Neural progenitor cell (in vitro differentiated cells): Measurements from ENCODE around the gene RAPGEF5. TPM values are rescaled to one million over a fixed set of nuclear protein-coding genes. Genes with fewer than 3 reads are reported as not detected.

Source experiments
- DNase-seq: peaks from one replicate; pipeline ENCODE4 v3.0.0-alpha.2; 2016; ENCODE audit warnings: low spot score
- H2AFZ ChIP-seq: fragments of 200-600 bp; sonication (generic); replicated peaks from 2 replicates; pipeline ENCODE4 v1.6.1; 2016; ENCODE audit warnings: antibody characterized with exemption
- H3F3A ChIP-seq: fragments of 200-600 bp; sonication (generic); 2 replicates; pipeline ENCODE4 v1.6.1; 2016; ENCODE audit warnings: antibody characterized with exemption, low read depth
- H3K27ac ChIP-seq: fragments of 200-600 bp; sonication (generic); 2 replicates; pipeline ENCODE4 v1.5.1; 2016; ENCODE audit warnings: mild to moderate bottlenecking
- H3K27me3 ChIP-seq: fragments of 200-600 bp; sonication (generic); 2 replicates; pipeline ENCODE4 v1.6.1; 2016; ENCODE audit warnings: mild to moderate bottlenecking, moderate library complexity
- H3K36me3 ChIP-seq: fragments of 200-600 bp; sonication (generic); 2 replicates; pipeline ENCODE4 v1.5.1; 2016
- H3K4me1 ChIP-seq: fragments of 200-600 bp; sonication (generic); 2 replicates; pipeline ENCODE4 v1.6.1; 2016; ENCODE audit warnings: mixed run types
- H3K4me2 ChIP-seq: fragments of 200-600 bp; sonication (generic); 2 replicates; pipeline ENCODE4 v1.6.1; 2016
- H3K4me3 ChIP-seq: fragments of 200-600 bp; sonication (generic); 2 replicates; pipeline ENCODE4 v1.5.1; 2016
- H3K79me2 ChIP-seq: fragments of 200-600 bp; sonication (generic); 2 replicates; pipeline ENCODE4 v1.6.1; 2016; ENCODE audit warnings: low read depth
- H3K9ac ChIP-seq: fragments of 200-600 bp; sonication (generic); 2 replicates; pipeline ENCODE4 v1.6.1; 2016
- H3K9me3 ChIP-seq: fragments of 200-600 bp; sonication (generic); 2 replicates; pipeline ENCODE4 v1.5.1; 2016; ENCODE audit warnings: low read depth
- H4K20me1 ChIP-seq: fragments of 200-600 bp; sonication (generic); 2 replicates; pipeline ENCODE4 v1.6.1; 2016; ENCODE audit warnings: low read depth
- H3K27ac Mint-ChIP-seq: 3 replicates; pipeline ENCODE4 v1.8.0; 2021; ENCODE audit warnings: mixed read lengths
- H3K27me3 Mint-ChIP-seq: 2 replicates; pipeline ENCODE4 v1.8.0; 2022; ENCODE audit warnings: low read depth, mild to moderate bottlenecking, inconsistent platforms, moderate library complexity, mixed read lengths; ENCODE audit not compliant: insufficient read depth
- H3K36me3 Mint-ChIP-seq: 3 replicates; pipeline ENCODE4 v1.8.0; 2021; ENCODE audit warnings: mixed read lengths
- H3K4me1 Mint-ChIP-seq: 3 replicates; pipeline ENCODE4 v1.8.0; 2021; ENCODE audit warnings: mixed read lengths
- H3K4me3 Mint-ChIP-seq: 3 replicates; pipeline ENCODE4 v1.8.0; 2021; ENCODE audit warnings: mild to moderate bottlenecking, moderate library complexity, mixed read lengths
- H3K9me3 Mint-ChIP-seq: 3 replicates; pipeline ENCODE4 v1.8.0; 2020; ENCODE audit warnings: mixed read lengths
- EZH2 ChIP-seq: fragments of 200-600 bp; sonication (generic); IDR thresholded peaks from 2 replicates; pipeline ENCODE4 v1.6.1; 2017; ENCODE audit warnings: antibody characterized with exemption, mild to moderate bottlenecking, moderate library complexity
- EZH2phosphoT487 ChIP-seq: fragments of 200-600 bp; sonication (generic); IDR thresholded peaks from 2 replicates; pipeline ENCODE4 v1.6.1; 2017; ENCODE audit warnings: antibody characterized with exemption
- total RNA-seq: library from RNA; depleted of rRNA; stranded (reverse); fragments of >200 nt; gene quantifications from 2 replicates; pipeline ENCODE4 v1.2.3, GENCODE V29; 2015; ENCODE audit warnings: low replicate concordance
- TF ChIP-seq, protein P1 (sequence below): fragments of 200-600 bp; sonication (generic); IDR thresholded peaks from 2 replicates; pipeline ENCODE4 v1.5.1; 2017; ENCODE audit warnings: antibody characterized with exemption, mild to moderate bottlenecking

Gene RAPGEF5
- total RNA-seq, 1 donor from 2014 or later: 5.7 TPM

DNA sequence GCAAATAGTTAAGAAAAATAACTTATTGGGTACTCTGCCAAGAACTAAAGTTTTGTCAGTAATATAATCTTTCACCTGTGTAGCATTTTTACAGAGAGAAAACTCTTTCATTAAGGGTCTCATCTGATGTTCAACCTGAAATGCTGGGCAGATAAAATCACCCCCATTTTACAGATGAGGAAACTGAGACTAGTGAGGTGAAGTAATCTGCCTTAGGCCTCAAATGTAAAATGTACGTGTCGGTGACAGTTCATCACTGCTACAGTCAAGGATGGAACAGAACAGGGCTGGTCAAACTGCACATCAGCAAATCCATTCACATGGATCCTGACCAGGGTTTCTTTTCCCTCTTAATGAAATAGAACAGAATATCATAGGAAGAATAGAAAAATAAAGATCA lies 121.8 kb downstream of the RAPGEF5 start:
- peaks cover 21% of the 10 kb centered on the region for H3K4me1 ChIP-seq
- no peak overlapping the region for H3K27ac ChIP-seq
- no peaks in the 10 kb centered on the region for H3K27me3 Mint-ChIP-seq
- H3K4me1 Mint-ChIP-seq: peaks cover 17% of the 10 kb centered on the region
- no peak overlapping the region for H2AFZ ChIP-seq
- no peak overlapping the region for H3K9ac ChIP-seq
- no peaks in the 10 kb centered on the region for H3K27me3 ChIP-seq
- H3K9me3 ChIP-seq: no peaks in the 10 kb centered on the region
- no peak overlapping the region for H3K4me3 ChIP-seq
- H3K36me3 ChIP-seq: no peaks in the 10 kb centered on the region
- DNase-seq: no peak
- H3F3A ChIP-seq: no peaks in the 10 kb centered on the region
- H4K20me1 ChIP-seq: no peaks in the 10 kb centered on the region
- H3K27ac Mint-ChIP-seq: no peak overlapping the region
- no peaks in the 10 kb centered on the region for H3K9me3 Mint-ChIP-seq
- TF ChIP-seq, protein P1, sequence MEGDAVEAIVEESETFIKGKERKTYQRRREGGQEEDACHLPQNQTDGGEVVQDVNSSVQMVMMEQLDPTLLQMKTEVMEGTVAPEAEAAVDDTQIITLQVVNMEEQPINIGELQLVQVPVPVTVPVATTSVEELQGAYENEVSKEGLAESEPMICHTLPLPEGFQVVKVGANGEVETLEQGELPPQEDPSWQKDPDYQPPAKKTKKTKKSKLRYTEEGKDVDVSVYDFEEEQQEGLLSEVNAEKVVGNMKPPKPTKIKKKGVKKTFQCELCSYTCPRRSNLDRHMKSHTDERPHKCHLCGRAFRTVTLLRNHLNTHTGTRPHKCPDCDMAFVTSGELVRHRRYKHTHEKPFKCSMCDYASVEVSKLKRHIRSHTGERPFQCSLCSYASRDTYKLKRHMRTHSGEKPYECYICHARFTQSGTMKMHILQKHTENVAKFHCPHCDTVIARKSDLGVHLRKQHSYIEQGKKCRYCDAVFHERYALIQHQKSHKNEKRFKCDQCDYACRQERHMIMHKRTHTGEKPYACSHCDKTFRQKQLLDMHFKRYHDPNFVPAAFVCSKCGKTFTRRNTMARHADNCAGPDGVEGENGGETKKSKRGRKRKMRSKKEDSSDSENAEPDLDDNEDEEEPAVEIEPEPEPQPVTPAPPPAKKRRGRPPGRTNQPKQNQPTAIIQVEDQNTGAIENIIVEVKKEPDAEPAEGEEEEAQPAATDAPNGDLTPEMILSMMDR: no peak
- TF ChIP-seq EZH2phosphoT487: no peak
- H3K4me2 ChIP-seq: no peak overlapping the region
- H3K4me3 Mint-ChIP-seq: no peak overlapping the region
- H3K36me3 Mint-ChIP-seq: no peaks in the 10 kb centered on the region
- no peaks in the 10 kb centered on the region for H3K79me2 ChIP-seq

DNA sequence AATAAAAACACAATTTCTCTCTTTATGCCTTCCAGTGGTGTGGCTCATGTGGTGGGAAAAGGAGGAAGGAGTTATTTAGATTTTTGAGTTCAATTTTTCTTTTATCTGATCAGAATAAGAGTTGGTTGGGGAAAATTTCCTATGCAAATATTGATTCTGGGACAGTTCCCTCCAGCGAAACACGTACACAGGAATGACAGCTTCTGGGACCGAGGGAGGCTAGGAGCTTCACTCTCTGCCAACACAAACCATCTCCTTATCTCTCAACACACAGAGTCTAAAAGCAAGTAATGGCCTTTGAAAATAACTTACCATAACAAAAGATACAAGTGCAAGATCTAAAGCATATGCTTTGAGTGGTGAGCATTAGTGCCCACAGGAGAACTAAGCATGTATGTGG lies 122.7 kb downstream of the RAPGEF5 start:
- H3K27ac Mint-ChIP-seq: peak overlapping the region; percentile 59
- no peaks in the 10 kb centered on the region for H3F3A ChIP-seq

DNA sequence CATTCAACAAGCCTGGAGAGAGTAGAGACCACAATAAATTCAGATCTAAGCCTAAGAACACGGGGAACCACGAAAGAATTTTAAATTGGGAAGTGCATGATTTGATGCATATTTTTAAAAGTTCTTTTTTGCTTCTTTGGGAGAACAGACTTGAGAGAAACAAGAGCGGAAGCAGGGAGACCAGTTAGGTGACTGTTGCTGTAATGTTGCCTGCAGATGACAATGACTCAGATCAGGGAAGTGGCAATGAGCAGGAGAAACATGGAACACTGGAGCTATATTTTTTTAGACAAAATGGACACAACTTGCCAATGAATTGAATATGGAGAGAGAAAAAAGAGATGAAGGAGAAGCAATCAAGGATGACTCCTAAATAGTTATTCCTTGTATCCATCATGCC lies 125.1 kb downstream of the RAPGEF5 start:
- no peak overlapping the region for H3K27ac Mint-ChIP-seq
- H3K9me3 ChIP-seq: no peaks in the 10 kb centered on the region
- H3K4me1 Mint-ChIP-seq: peaks cover 17% of the 10 kb centered on the region

More for the DNA sequence above, 122.7 kb downstream of the RAPGEF5 start:
- H3K36me3 ChIP-seq: no peaks in the 10 kb centered on the region
- Mint-ChIP-seq H3K36me3 (no peaks in the 10 kb centered on the region), H3K4me3 (no peak overlapping the region), H3K27me3 (no peaks in the 10 kb centered on the region), H3K4me1 (peaks cover 17% of the 10 kb centered on the region), H3K9me3 (no peaks in the 10 kb centered on the region)
- H3K9ac ChIP-seq: no peak overlapping the region
- no peaks in the 10 kb centered on the region for H3K79me2 ChIP-seq
- no peaks in the 10 kb centered on the region for H4K20me1 ChIP-seq
- H2AFZ ChIP-seq: no peak overlapping the region
- no peak overlapping the region for H3K4me3 ChIP-seq
- no peak for DNase-seq
- H3K27me3 ChIP-seq: no peaks in the 10 kb centered on the region
- H3K4me1 ChIP-seq: peaks cover 21% of the 10 kb centered on the region
- H3K27ac ChIP-seq: no peak overlapping the region
- no peaks in the 10 kb centered on the region for H3K9me3 ChIP-seq
- H3K4me2 ChIP-seq: no peak overlapping the region
- TF ChIP-seq, protein P1: no peak
- TF ChIP-seq EZH2 (no peak), EZH2phosphoT487 (no peak)

More for the DNA sequence above, 125.1 kb downstream of the RAPGEF5 start:
- H3K27me3 ChIP-seq: no peaks in the 10 kb centered on the region
- Mint-ChIP-seq H3K36me3 (no peaks in the 10 kb centered on the region), H3K9me3 (no peaks in the 10 kb centered on the region), H3K4me3 (no peak overlapping the region), H3K27me3 (no peaks in the 10 kb centered on the region)
- H3F3A ChIP-seq: no peaks in the 10 kb centered on the region
- H3K4me3 ChIP-seq: no peak overlapping the region
- no peak for DNase-seq
- no peaks in the 10 kb centered on the region for H4K20me1 ChIP-seq
- no peak for TF ChIP-seq EZH2
- TF ChIP-seq, protein P1: no peak
- H3K36me3 ChIP-seq: no peaks in the 10 kb centered on the region
- no peak overlapping the region for H3K27ac ChIP-seq
- no peak overlapping the region for H3K4me2 ChIP-seq
- H3K4me1 ChIP-seq: peaks cover 12% of the 10 kb centered on the region
- H2AFZ ChIP-seq: no peak overlapping the region
- H3K79me2 ChIP-seq: no peaks in the 10 kb centered on the region
- H3K9ac ChIP-seq: no peak overlapping the region
